HEK293 (cell line): ENCODE data around the gene PRDM11.
A peak's percentile ranks its signal among the peaks of the same experiment; 100 is the strongest.

Source experiments
- ATF2 ChIP-seq: fragments of 450-650 bp; formaldehyde crosslinking; IDR thresholded peaks from 2 replicates; pipeline ENCODE4 v1.5.1; 2016; ENCODE audit warnings: missing biosample characterization, missing genetic modification characterization, low read depth
- CTCF ChIP-seq: fragments of 450-650 bp; formaldehyde crosslinking; IDR thresholded peaks from 2 replicates; pipeline ENCODE4 v1.5.1; 2016; ENCODE audit warnings: missing biosample characterization, missing genetic modification characterization
- HOXA7 ChIP-seq: sonication (generic); formaldehyde crosslinking; IDR thresholded peaks from 2 replicates; pipeline ENCODE4 v1.8.1; 2022; ENCODE audit warnings: missing genetic modification reagents, borderline replicate concordance
- OVOL3 ChIP-seq: fragments of 450-650 bp; formaldehyde crosslinking; IDR thresholded peaks from 2 replicates; pipeline ENCODE4 v1.5.1; 2016; ENCODE audit warnings: missing biosample characterization, missing genetic modification characterization
- REST ChIP-seq: fragments of 450-650 bp; formaldehyde crosslinking; IDR thresholded peaks from 2 replicates; pipeline ENCODE4 v1.5.1; 2016; ENCODE audit warnings: missing biosample characterization, missing genetic modification characterization
- ZBTB20 ChIP-seq: fragments of 450-650 bp; formaldehyde crosslinking; IDR thresholded peaks from 2 replicates; pipeline ENCODE4 v1.5.1; 2016; ENCODE audit warnings: missing biosample characterization, missing genetic modification characterization
- ZNF19 ChIP-seq: fragments of 450-650 bp; formaldehyde crosslinking; IDR thresholded peaks from 2 replicates; pipeline ENCODE4; 2016; ENCODE audit warnings: missing biosample characterization, missing genetic modification characterization, low read depth
- ZNF211 ChIP-seq: fragments of 450-650 bp; formaldehyde crosslinking; IDR thresholded peaks from 2 replicates; pipeline ENCODE4 v1.5.1; 2016; ENCODE audit warnings: low read depth, missing biosample characterization, missing genetic modification characterization
- ZNF23 ChIP-seq: fragments of 450-650 bp; formaldehyde crosslinking; IDR thresholded peaks from 2 replicates; pipeline ENCODE4 v1.5.1; 2016; ENCODE audit warnings: missing biosample characterization, missing genetic modification characterization, borderline replicate concordance
- ZNF248 ChIP-seq: fragments of 450-650 bp; formaldehyde crosslinking; IDR thresholded peaks from 2 replicates; pipeline ENCODE4 v1.5.1; 2017; ENCODE audit warnings: missing biosample characterization, missing genetic modification characterization
- ZNF311 ChIP-seq: fragments of 450-650 bp; formaldehyde crosslinking; IDR thresholded peaks from 2 replicates; pipeline ENCODE4 v1.5.1; 2017; ENCODE audit warnings: missing biosample characterization, missing genetic modification characterization, borderline replicate concordance
- ZNF335 ChIP-seq: fragments of 450-650 bp; formaldehyde crosslinking; conservative IDR thresholded peaks from 2 replicates; pipeline ENCODE4 v1.5.1; 2016; ENCODE audit warnings: missing biosample characterization, missing genetic modification characterization
- ZNF341 ChIP-seq: fragments of 450-650 bp; formaldehyde crosslinking; IDR thresholded peaks from 2 replicates; pipeline ENCODE4; 2016; ENCODE audit warnings: low read depth, missing biosample characterization, missing genetic modification characterization
- TF ChIP-seq, protein P1 (sequence below): fragments of 450-650 bp; formaldehyde crosslinking; IDR thresholded peaks from 2 replicates; pipeline ENCODE4 v1.5.1; 2016; ENCODE audit warnings: missing biosample characterization, missing genetic modification characterization

DNA sequence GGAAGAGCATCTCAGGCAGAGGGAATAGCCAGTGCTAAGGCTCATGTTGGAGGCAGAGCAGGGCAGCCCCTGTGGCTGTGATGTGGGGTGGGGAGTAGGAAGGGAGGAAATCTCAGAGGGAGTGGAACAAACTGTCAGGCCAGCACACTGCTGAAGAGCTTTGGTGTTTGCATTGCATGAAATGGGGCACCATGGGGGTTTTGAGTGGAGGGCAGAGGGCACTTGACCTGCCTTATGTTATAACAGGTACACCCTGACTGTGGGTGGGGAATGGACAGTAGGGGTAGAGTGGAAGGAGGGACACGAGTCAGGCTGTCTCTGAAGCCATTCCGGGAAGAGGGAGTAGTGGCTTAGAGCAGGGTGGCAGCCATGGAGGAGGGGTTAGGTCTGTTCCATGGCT is 24.0 kb downstream of the PRDM11 start:
- no peak for TF ChIP-seq CTCF (tag by site-specific recombination)
- no peak for TF ChIP-seq OVOL3 (tag by site-specific recombination)
- no peak for TF ChIP-seq ZNF211 (tag by site-specific recombination)
- no peak for TF ChIP-seq ATF2 (tag by site-specific recombination)
- TF ChIP-seq, protein P1, sequence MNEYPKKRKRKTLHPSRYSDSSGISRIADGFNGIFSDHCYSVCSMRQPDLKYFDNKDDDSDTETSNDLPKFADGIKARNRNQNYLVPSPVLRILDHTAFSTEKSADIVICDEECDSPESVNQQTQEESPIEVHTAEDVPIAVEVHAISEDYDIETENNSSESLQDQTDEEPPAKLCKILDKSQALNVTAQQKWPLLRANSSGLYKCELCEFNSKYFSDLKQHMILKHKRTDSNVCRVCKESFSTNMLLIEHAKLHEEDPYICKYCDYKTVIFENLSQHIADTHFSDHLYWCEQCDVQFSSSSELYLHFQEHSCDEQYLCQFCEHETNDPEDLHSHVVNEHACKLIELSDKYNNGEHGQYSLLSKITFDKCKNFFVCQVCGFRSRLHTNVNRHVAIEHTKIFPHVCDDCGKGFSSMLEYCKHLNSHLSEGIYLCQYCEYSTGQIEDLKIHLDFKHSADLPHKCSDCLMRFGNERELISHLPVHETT (tag by site-specific recombination), result no peak
- TF ChIP-seq ZNF19 (tag by site-specific recombination), result no peak
- no peak for TF ChIP-seq ZNF311 (tag by site-specific recombination)
- TF ChIP-seq ZNF23 (tag by site-specific recombination), result no peak
- TF ChIP-seq ZNF341 (tag by site-specific recombination), result peak; percentile 49; the same call in 1 of the 2 replicates
- TF ChIP-seq ZNF248 (tag by site-specific recombination), result no peak
- no peak for TF ChIP-seq ZBTB20 (tag by site-specific recombination)
- no peak for TF ChIP-seq HOXA7
- no peak for TF ChIP-seq REST (tag by site-specific recombination)
- no peak for TF ChIP-seq ZNF335 (tag by site-specific recombination)
